Mammary epithelial cell (primary cell): ENCODE measurements around the gene ANO4.

Experiments used
- EZH2 ChIP-seq: IDR thresholded peaks from 2 replicates; pipeline ENCODE4 v1.6.1; 2012; ENCODE audit warnings: low read length, inconsistent platforms, borderline replicate concordance
- TF ChIP-seq, protein P1 (sequence below), 2 donors: IDR thresholded peaks in 1 of 2; conservative IDR thresholded peaks in 1 of 2; 2 replicates each; pipeline ENCODE4 v1.5.1; 2011 to 2012; ENCODE audit warnings: inconsistent platforms in 2 of 2, low read length in 2 of 2, mild to moderate bottlenecking in 2 of 2, control low read depth in 1 of 2, low read depth in 1 of 2; ENCODE audit not compliant: insufficient read depth in 1 of 2; ENCODE audit errors: extremely low read depth in 1 of 2

DNA sequence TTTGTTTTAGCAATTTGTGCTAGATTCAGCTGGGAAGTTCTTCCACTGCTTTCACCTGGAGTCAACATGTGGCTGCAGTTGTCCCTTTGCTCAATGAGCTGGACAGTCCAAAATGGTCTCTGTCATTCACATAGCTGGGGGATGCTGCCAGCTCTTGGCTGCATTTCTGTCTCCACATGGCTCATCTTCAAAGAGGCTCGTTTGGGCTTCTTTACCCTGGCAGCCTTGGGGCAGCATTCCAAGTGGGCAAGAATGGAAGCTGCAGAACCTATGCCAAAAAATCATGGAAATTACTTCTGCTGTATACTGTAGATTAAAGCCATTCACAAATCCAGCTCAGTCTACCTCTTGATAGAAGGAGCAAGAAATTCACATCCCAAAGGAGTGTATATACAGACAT lies 216.3 kb downstream of the ANO4 start:
- TF ChIP-seq, protein P1, sequence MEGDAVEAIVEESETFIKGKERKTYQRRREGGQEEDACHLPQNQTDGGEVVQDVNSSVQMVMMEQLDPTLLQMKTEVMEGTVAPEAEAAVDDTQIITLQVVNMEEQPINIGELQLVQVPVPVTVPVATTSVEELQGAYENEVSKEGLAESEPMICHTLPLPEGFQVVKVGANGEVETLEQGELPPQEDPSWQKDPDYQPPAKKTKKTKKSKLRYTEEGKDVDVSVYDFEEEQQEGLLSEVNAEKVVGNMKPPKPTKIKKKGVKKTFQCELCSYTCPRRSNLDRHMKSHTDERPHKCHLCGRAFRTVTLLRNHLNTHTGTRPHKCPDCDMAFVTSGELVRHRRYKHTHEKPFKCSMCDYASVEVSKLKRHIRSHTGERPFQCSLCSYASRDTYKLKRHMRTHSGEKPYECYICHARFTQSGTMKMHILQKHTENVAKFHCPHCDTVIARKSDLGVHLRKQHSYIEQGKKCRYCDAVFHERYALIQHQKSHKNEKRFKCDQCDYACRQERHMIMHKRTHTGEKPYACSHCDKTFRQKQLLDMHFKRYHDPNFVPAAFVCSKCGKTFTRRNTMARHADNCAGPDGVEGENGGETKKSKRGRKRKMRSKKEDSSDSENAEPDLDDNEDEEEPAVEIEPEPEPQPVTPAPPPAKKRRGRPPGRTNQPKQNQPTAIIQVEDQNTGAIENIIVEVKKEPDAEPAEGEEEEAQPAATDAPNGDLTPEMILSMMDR (conservative IDR thresholded peaks at IDR 0.05 in 1 of 2, IDR thresholded peaks at IDR 0.05 in 1 of 2; ENCODE audit: extremely low read depth in 1 of 2, insufficient read depth in 1 of 2, low read depth in 1 of 2, low read length in 2 of 2): no peak
- no peak for TF ChIP-seq EZH2
